ENCODE data around the gene DNM1L.
"Not testable (repeated sequence)": the region's sequence is repeated elsewhere in the genome, so short reads cannot be mapped to it uniquely, and the experiment has no call there.

Gene DNM1L

GRCh38 chr12:32706335-32707024, 27.4 kb downstream of the DNM1L start:
- in situ Hi-C loops (cut with HindIII; ENCODE audit: low pct_ligation_motif_present, low sequenced_read_pairs) = no loop called here
- Histone ChIP-seq H3K27ac (no peak overlapping the region), H3K27me3 (replicated peaks) (no peaks in the 10 kb centered on the region), H3K4me3 (ENCODE audit: low read depth, low read length) (no peak overlapping the region), H3K36me3 (replicated peaks) (peaks cover 12% of the 10 kb centered on the region)
- no peak for DNase-seq
- no peak for TF ChIP-seq CTCF (IDR thresholded peaks at IDR 0.05; ENCODE audit: low read depth, low read length, missing control alignments)

GRCh38 chr12:32708926-32709325, 29.8 kb downstream of the DNM1L start:
- H3K27ac ChIP-seq = no peak overlapping the region
- in situ Hi-C loops (cut with HindIII; ENCODE audit: low pct_ligation_motif_present, low sequenced_read_pairs) = no loop called here
- H3K4me3 ChIP-seq (ENCODE audit: low read depth, low read length) = no peak overlapping the region
- H3K27me3 ChIP-seq (replicated peaks) = no peaks in the 10 kb centered on the region
- H3K36me3 ChIP-seq (replicated peaks) = peaks cover 23% of the 10 kb centered on the region
- DNase-seq = no peak
- no peak for TF ChIP-seq CTCF (IDR thresholded peaks at IDR 0.05; ENCODE audit: low read depth, low read length, missing control alignments)

GRCh38 chr12:32714772-32715171, 35.7 kb downstream of the DNM1L start:
- Histone ChIP-seq H3K27me3 (replicated peaks) (no peaks in the 10 kb centered on the region), H3K36me3 (replicated peaks) (peaks cover 21% of the 10 kb centered on the region), H3K4me3 (ENCODE audit: low read depth, low read length) (no peak overlapping the region), H3K27ac (no peak overlapping the region)
- DNase-seq = no peak
- in situ Hi-C loops (cut with HindIII; ENCODE audit: low pct_ligation_motif_present, low sequenced_read_pairs) = no loop called here
- TF ChIP-seq CTCF (IDR thresholded peaks at IDR 0.05; ENCODE audit: low read depth, low read length, missing control alignments) = no peak

- in situ Hi-C loops (cut with HindIII; ENCODE audit: low pct_ligation_motif_present, low sequenced_read_pairs) = no loop called here
These were observed 39.8 kb downstream of the DNM1L start for GRCh38 chr12:32718926-32719325.

GRCh38 chr12:32725308-32725707, 46.2 kb downstream of the DNM1L start:
- H3K27ac ChIP-seq; H3K4me3 ChIP-seq (ENCODE audit: low read depth, low read length); in situ Hi-C loops (cut with HindIII; ENCODE audit: low pct_ligation_motif_present, low sequenced_read_pairs); DNase-seq; H3K27me3 ChIP-seq (replicated peaks): not testable (repeated sequence)
- peaks cover 36% of the 10 kb centered on the region for H3K36me3 ChIP-seq (replicated peaks)

More at GRCh38 chr12:32718926-32719325, 39.8 kb downstream of the DNM1L start:
- Histone ChIP-seq H3K36me3 (replicated peaks) (peaks cover 24% of the 10 kb centered on the region), H3K27me3 (replicated peaks) (no peaks in the 10 kb centered on the region), H3K4me3 (ENCODE audit: low read depth, low read length) (no peak overlapping the region), H3K27ac (no peak overlapping the region)
- no peak for DNase-seq
- TF ChIP-seq CTCF (IDR thresholded peaks at IDR 0.05; ENCODE audit: low read depth, low read length, missing control alignments) = no peak

- H3K4me3 ChIP-seq (ENCODE audit: low read depth, low read length) = no peak overlapping the region
- H3K36me3 ChIP-seq (replicated peaks) = peaks cover 36% of the 10 kb centered on the region
- in situ Hi-C loops (cut with HindIII; ENCODE audit: low pct_ligation_motif_present, low sequenced_read_pairs) = no loop called here
- no peak for DNase-seq
- no peak overlapping the region for H3K27ac ChIP-seq
- no peaks in the 10 kb centered on the region for H3K27me3 ChIP-seq (replicated peaks)
- TF ChIP-seq CTCF (IDR thresholded peaks at IDR 0.05; ENCODE audit: low read depth, low read length, missing control alignments) = no peak
These were observed 47.2 kb downstream of the DNM1L start for GRCh38 chr12:32726286-32726685.
